Ammon's horn (tissue), 1 donor: ENCODE results near the gene ADCY2.

Experiments
- DNase-seq: peaks from one replicate; pipeline ENCODE4 v3.0.0-alpha.2; 2016; ENCODE audit warnings: low spot score

ADCY2 gene

GRCh38 chr5:7828269-7828668 is 432.3 kb downstream of the ADCY2 start:
- no peak for DNase-seq

GRCh38 chr5:7834982-7835381 is 439.0 kb downstream of the ADCY2 start:
- no peak for DNase-seq

- no peak for DNase-seq
These were observed 441.5 kb downstream of the ADCY2 start for GRCh38 chr5:7837403-7837802.

- DNase-seq, result no peak
These were observed 446.6 kb downstream of the ADCY2 start for GRCh38 chr5:7842531-7842930.

- no peak for DNase-seq
These were observed 449.0 kb downstream of the ADCY2 start for GRCh38 chr5:7844901-7845300.

GRCh38 chr5:7845557-7845956 is 449.6 kb downstream of the ADCY2 start:
- no peak for DNase-seq

GRCh38 chr5:7846327-7846726 is 450.4 kb downstream of the ADCY2 start:
- DNase-seq, result no peak

- no peak for DNase-seq
These were observed 452.4 kb downstream of the ADCY2 start for GRCh38 chr5:7848296-7848695.

GRCh38 chr5:7849681-7850394 is 453.9 kb downstream of the ADCY2 start:
- DNase-seq, result peak; percentile 65

GRCh38 chr5:7850395-7851239 is 454.7 kb downstream of the ADCY2 start, which contains the start of gene CFAP90:
CFAP90 (minus strand) TSS chr5:7851133; CDS start chr5:7851021, 112 bp downstream.
- DNase-seq, result peak; percentile 51

GRCh38 chr5:7851240-7851592 is 455.3 kb downstream of the ADCY2 start:
- no peak for DNase-seq

GRCh38 chr5:7851617-7852289 is 455.8 kb downstream of the ADCY2 start:
- no peak for DNase-seq

- no peak for DNase-seq
These were observed 456.6 kb downstream of the ADCY2 start for GRCh38 chr5:7852542-7852941.

GRCh38 chr5:7852988-7853387 is 457.1 kb downstream of the ADCY2 start:
- DNase-seq, result no peak

- DNase-seq, result no peak
These were observed 459.7 kb downstream of the ADCY2 start for GRCh38 chr5:7855611-7856010.

GRCh38 chr5:7856855-7857254 is 460.9 kb downstream of the ADCY2 start:
- DNase-seq, result peak; percentile 85

- DNase-seq, result no peak
These were observed 461.4 kb downstream of the ADCY2 start for GRCh38 chr5:7857361-7857760.

GRCh38 chr5:7857926-7858632 is 462.1 kb downstream of the ADCY2 start:
- no peak for DNase-seq

GRCh38 chr5:7866196-7866595 is 470.3 kb downstream of the ADCY2 start:
- no peak for DNase-seq

GRCh38 chr5:7867260-7867659 is 471.3 kb downstream of the ADCY2 start:
- DNase-seq, result no peak

- DNase-seq, result no peak
These were observed 472.5 kb downstream of the ADCY2 start for GRCh38 chr5:7868427-7868772.

- DNase-seq, result peak; percentile 97
These were observed 473.0 kb downstream of the ADCY2 start, which contains the start of the genes FASTKD3 and MTRR for GRCh38 chr5:7868773-7869473. FASTKD3 (minus strand) TSS chr5:7869031; CDS start chr5:7868083, 948 bp downstream. MTRR (plus strand) TSS chr5:7869148; CDS start chr5:7870795, 1,647 bp downstream.
